ENCODE measurements around the gene C4BPB.

DNA sequence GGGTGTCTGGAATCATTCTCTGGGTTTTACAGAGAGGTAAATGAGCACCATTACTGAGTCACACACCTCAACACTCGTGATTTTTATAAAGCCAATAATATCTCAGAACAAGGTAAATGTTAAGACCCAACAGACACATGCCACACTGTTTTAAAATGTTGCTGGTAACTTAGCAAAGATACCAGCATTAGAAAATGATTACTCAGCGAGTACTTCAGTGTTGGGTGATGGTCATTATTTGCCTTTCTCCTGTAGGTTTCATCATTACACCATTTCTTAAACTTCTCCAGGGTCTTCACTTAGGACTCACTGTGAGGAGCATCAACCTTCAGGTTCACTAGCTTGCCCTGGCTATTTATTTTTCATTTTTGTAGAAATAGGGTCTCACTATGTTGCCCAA, 6.9 kb upstream of the C4BPB start:
- no peak for TF ChIP-seq SIN3B (IDR thresholded peaks at IDR 0.05; ENCODE audit: low read length)
- no peak for TF ChIP-seq RNF2 (conservative IDR thresholded peaks at IDR 0.05; ENCODE audit: low read depth)
- no peak for TF ChIP-seq FOSL2 (CRISPR knock-in tag; IDR thresholded peaks at IDR 0.05)
- TF ChIP-seq, protein P1, sequence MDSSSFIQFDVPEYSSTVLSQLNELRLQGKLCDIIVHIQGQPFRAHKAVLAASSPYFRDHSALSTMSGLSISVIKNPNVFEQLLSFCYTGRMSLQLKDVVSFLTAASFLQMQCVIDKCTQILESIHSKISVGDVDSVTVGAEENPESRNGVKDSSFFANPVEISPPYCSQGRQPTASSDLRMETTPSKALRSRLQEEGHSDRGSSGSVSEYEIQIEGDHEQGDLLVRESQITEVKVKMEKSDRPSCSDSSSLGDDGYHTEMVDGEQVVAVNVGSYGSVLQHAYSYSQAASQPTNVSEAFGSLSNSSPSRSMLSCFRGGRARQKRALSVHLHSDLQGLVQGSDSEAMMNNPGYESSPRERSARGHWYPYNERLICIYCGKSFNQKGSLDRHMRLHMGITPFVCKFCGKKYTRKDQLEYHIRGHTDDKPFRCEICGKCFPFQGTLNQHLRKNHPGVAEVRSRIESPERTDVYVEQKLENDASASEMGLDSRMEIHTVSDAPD (CRISPR knock-in tag; IDR thresholded peaks at IDR 0.05) = no peak
- TF ChIP-seq NR3C1 (CRISPR knock-in tag; IDR thresholded peaks at IDR 0.05) = no peak
- TF ChIP-seq HNF4G (IDR thresholded peaks at IDR 0.05; ENCODE audit: borderline replicate concordance, low read depth, low read length) = no peak
- no peak for TF ChIP-seq HNF4G (CRISPR knock-in tag; IDR thresholded peaks at IDR 0.05; ENCODE audit: borderline replicate concordance, low read depth)
- TF ChIP-seq FOXP1 (IDR thresholded peaks at IDR 0.05) = no peak
- TF ChIP-seq FOXP1 (CRISPR knock-in tag; IDR thresholded peaks at IDR 0.05) = no peak
- TF ChIP-seq, protein P2, sequence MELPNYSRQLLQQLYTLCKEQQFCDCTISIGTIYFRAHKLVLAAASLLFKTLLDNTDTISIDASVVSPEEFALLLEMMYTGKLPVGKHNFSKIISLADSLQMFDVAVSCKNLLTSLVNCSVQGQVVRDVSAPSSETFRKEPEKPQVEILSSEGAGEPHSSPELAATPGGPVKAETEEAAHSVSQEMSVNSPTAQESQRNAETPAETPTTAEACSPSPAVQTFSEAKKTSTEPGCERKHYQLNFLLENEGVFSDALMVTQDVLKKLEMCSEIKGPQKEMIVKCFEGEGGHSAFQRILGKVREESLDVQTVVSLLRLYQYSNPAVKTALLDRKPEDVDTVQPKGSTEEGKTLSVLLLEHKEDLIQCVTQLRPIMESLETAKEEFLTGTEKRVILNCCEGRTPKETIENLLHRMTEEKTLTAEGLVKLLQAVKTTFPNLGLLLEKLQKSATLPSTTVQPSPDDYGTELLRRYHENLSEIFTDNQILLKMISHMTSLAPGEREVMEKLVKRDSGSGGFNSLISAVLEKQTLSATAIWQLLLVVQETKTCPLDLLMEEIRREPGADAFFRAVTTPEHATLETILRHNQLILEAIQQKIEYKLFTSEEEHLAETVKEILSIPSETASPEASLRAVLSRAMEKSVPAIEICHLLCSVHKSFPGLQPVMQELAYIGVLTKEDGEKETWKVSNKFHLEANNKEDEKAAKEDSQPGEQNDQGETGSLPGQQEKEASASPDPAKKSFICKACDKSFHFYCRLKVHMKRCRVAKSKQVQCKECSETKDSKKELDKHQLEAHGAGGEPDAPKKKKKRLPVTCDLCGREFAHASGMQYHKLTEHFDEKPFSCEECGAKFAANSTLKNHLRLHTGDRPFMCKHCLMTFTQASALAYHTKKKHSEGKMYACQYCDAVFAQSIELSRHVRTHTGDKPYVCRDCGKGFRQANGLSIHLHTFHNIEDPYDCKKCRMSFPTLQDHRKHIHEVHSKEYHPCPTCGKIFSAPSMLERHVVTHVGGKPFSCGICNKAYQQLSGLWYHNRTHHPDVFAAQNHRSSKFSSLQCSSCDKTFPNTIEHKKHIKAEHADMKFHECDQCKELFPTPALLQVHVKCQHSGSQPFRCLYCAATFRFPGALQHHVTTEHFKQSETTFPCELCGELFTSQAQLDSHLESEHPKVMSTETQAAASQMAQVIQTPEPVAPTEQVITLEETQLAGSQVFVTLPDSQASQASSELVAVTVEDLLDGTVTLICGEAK (IDR thresholded peaks at IDR 0.05) = no peak
- TF ChIP-seq, protein P2 (CRISPR knock-in tag; IDR thresholded peaks at IDR 0.05) = no peak
- TF ChIP-seq, protein P3, sequence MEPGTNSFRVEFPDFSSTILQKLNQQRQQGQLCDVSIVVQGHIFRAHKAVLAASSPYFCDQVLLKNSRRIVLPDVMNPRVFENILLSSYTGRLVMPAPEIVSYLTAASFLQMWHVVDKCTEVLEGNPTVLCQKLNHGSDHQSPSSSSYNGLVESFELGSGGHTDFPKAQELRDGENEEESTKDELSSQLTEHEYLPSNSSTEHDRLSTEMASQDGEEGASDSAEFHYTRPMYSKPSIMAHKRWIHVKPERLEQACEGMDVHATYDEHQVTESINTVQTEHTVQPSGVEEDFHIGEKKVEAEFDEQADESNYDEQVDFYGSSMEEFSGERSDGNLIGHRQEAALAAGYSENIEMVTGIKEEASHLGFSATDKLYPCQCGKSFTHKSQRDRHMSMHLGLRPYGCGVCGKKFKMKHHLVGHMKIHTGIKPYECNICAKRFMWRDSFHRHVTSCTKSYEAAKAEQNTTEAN (CRISPR knock-in tag; conservative IDR thresholded peaks at IDR 0.05) = no peak
- TF ChIP-seq NFYB (CRISPR knock-in tag; IDR thresholded peaks at IDR 0.05) = no peak
- no peak for TF ChIP-seq RFX5 (IDR thresholded peaks at IDR 0.05; ENCODE audit: low read depth, low read length)
